ENCODE data around the gene GOLGA1. TPM values are rescaled to one million over a fixed set of nuclear protein-coding genes. Genes with fewer than 3 reads are reported as not detected.
A peak's percentile ranks its signal among the peaks of the same experiment; 100 is the strongest.

GOLGA1 gene
- polyA plus RNA-seq, 1 donor from 2014 or later = 15.3 TPM

GRCh38 chr9:124861342-124862229 lies 79.3 kb downstream of the GOLGA1 start, which contains the start of the genes ARPC5L and RPL35:
ARPC5L (plus strand) TSS chr9:124862130; CDS start chr9:124869291, 7,161 bp downstream.
RPL35 (minus strand) TSS chr9:124861957; CDS start chr9:124861912, 45 bp downstream.
- peak within 1 kb of the TSS; percentile 75 for H3K9ac ChIP-seq (ENCODE audit: low read length)
- peak within 1 kb of the TSS; percentile 87 for H3K27ac ChIP-seq (ENCODE audit: low read length)
- no peaks in the 10 kb centered on the region for H3K9me3 ChIP-seq (ENCODE audit: low read length)
- H3F3A ChIP-seq (ENCODE audit: insufficient read depth, low read length, poor library complexity, severe bottlenecking) = no peaks in the 10 kb centered on the region
- TF ChIP-seq EZH2 (IDR thresholded peaks at IDR 0.05; ENCODE audit: borderline replicate concordance, insufficient read depth, low read length, poor library complexity, severe bottlenecking) (no peak), TAF1 (IDR thresholded peaks at IDR 0.05; ENCODE audit: low read depth) (peak; percentile 92), EP300 (conservative IDR thresholded peaks at IDR 0.05; ENCODE audit: poor library complexity, severe bottlenecking) (peak; percentile 65), RAD21 (conservative IDR thresholded peaks at IDR 0.05) (peak; percentile 26), REST (IDR thresholded peaks at IDR 0.05; ENCODE audit: borderline replicate concordance) (peak; percentile 82), SMC3 (conservative IDR thresholded peaks at IDR 0.05; ENCODE audit: poor library complexity) (peak; percentile 23), POLR2AphosphoS5 (IDR thresholded peaks at IDR 0.05) (peak; percentile 95), MXI1 (conservative IDR thresholded peaks at IDR 0.05; ENCODE audit: poor library complexity, severe bottlenecking) (peak; percentile 93)
- TF ChIP-seq, protein P1, sequence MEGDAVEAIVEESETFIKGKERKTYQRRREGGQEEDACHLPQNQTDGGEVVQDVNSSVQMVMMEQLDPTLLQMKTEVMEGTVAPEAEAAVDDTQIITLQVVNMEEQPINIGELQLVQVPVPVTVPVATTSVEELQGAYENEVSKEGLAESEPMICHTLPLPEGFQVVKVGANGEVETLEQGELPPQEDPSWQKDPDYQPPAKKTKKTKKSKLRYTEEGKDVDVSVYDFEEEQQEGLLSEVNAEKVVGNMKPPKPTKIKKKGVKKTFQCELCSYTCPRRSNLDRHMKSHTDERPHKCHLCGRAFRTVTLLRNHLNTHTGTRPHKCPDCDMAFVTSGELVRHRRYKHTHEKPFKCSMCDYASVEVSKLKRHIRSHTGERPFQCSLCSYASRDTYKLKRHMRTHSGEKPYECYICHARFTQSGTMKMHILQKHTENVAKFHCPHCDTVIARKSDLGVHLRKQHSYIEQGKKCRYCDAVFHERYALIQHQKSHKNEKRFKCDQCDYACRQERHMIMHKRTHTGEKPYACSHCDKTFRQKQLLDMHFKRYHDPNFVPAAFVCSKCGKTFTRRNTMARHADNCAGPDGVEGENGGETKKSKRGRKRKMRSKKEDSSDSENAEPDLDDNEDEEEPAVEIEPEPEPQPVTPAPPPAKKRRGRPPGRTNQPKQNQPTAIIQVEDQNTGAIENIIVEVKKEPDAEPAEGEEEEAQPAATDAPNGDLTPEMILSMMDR (IDR thresholded peaks at IDR 0.05; ENCODE audit: poor library complexity, severe bottlenecking) = peak; percentile 67
- peak within 1 kb of the TSS; percentile 79 for H3K4me3 ChIP-seq (ENCODE audit: low read length)
- H3K36me3 ChIP-seq (ENCODE audit: insufficient read depth, low read length) = no peaks in the 10 kb centered on the region
- peak within 1 kb of the TSS; percentile 80 for H3K4me2 ChIP-seq (ENCODE audit: low read length)
- H3K79me2 ChIP-seq (replicated peaks; ENCODE audit: insufficient read depth, low read length) = peaks cover 9% of the 10 kb centered on the region
- peak within 1 kb of the TSS; percentile 54 for H2AFZ ChIP-seq (ENCODE audit: low read depth, low read length)
- no peaks in the 10 kb centered on the region for H3K27me3 ChIP-seq (ENCODE audit: insufficient read depth, low read depth, low read length)
- peaks cover 15% of the 10 kb centered on the region for H4K20me1 ChIP-seq (ENCODE audit: insufficient read depth)
- no peaks in the 10 kb centered on the region for H3K9me2 ChIP-seq (ENCODE audit: insufficient read depth, low read length)

GRCh38 chr9:124860582-124861341 lies 80.1 kb downstream of the GOLGA1 start:
- TF ChIP-seq MXI1 (conservative IDR thresholded peaks at IDR 0.05; ENCODE audit: poor library complexity, severe bottlenecking) (no peak), REST (IDR thresholded peaks at IDR 0.05; ENCODE audit: borderline replicate concordance) (no peak), SMC3 (conservative IDR thresholded peaks at IDR 0.05; ENCODE audit: poor library complexity) (no peak), POLR2AphosphoS5 (IDR thresholded peaks at IDR 0.05) (no peak), TAF1 (IDR thresholded peaks at IDR 0.05; ENCODE audit: low read depth) (no peak), EZH2 (IDR thresholded peaks at IDR 0.05; ENCODE audit: borderline replicate concordance, insufficient read depth, low read length, poor library complexity, severe bottlenecking) (no peak), EP300 (conservative IDR thresholded peaks at IDR 0.05; ENCODE audit: poor library complexity, severe bottlenecking) (no peak), RAD21 (conservative IDR thresholded peaks at IDR 0.05) (no peak)
- TF ChIP-seq, protein P1 (IDR thresholded peaks at IDR 0.05; ENCODE audit: poor library complexity, severe bottlenecking) = no peak
- H3K27ac ChIP-seq (ENCODE audit: low read length) = no peak overlapping the region
- no peaks in the 10 kb centered on the region for H3K36me3 ChIP-seq (ENCODE audit: insufficient read depth, low read length)

More at GRCh38 chr9:124860582-124861341, 80.1 kb downstream of the GOLGA1 start:
- no peaks in the 10 kb centered on the region for H3K9me3 ChIP-seq (ENCODE audit: low read length)
- peaks cover 15% of the 10 kb centered on the region for H4K20me1 ChIP-seq (ENCODE audit: insufficient read depth)
- peaks cover 9% of the 10 kb centered on the region for H3K79me2 ChIP-seq (replicated peaks; ENCODE audit: insufficient read depth, low read length)
- H2AFZ ChIP-seq (ENCODE audit: low read depth, low read length) = no peak overlapping the region
- H3K9ac ChIP-seq (ENCODE audit: low read length) = peak overlapping the region; percentile 75
- H3K9me2 ChIP-seq (ENCODE audit: insufficient read depth, low read length) = no peaks in the 10 kb centered on the region
- no peaks in the 10 kb centered on the region for H3K27me3 ChIP-seq (ENCODE audit: insufficient read depth, low read depth, low read length)
- peak overlapping the region; percentile 79 for H3K4me3 ChIP-seq (ENCODE audit: low read length)
- H3K4me2 ChIP-seq (ENCODE audit: low read length) = peak overlapping the region; percentile 80
- H3F3A ChIP-seq (ENCODE audit: insufficient read depth, low read length, poor library complexity, severe bottlenecking) = no peaks in the 10 kb centered on the region
